K562 (cell line): ENCODE data around the gene DIO3.

ENCODE experiments used
- ARID1B ChIP-seq: fragments of 450-650 bp; IDR thresholded peaks from 2 replicates; pipeline ENCODE4 v1.6.1; 2016; ENCODE audit warnings: antibody characterized with exemption, mild to moderate bottlenecking, inconsistent platforms
- CBFA2T2 ChIP-seq: fragments of 450-650 bp; conservative IDR thresholded peaks from 2 replicates; pipeline ENCODE4 v1.6.1; 2017; ENCODE audit warnings: mild to moderate bottlenecking
- CREM ChIP-seq: IDR thresholded peaks from 2 replicates; pipeline ENCODE4 v1.6.1; 2014; ENCODE audit warnings: antibody characterized with exemption, low read depth
- HDGF ChIP-seq: fragments of 450-650 bp; IDR thresholded peaks from 2 replicates; pipeline ENCODE4 v1.6.1; 2016
- NFATC3 ChIP-seq: fragments of 450-650 bp; IDR thresholded peaks from 2 replicates; pipeline ENCODE4 v1.6.1; 2017; ENCODE audit warnings: mild to moderate bottlenecking
- POU5F1 ChIP-seq: fragments of 150-350 bp; IDR thresholded peaks from 2 replicates; pipeline ENCODE4 v1.6.1; 2014; ENCODE audit warnings: borderline replicate concordance, low read length, low read depth, mild to moderate bottlenecking; ENCODE audit not compliant: partially characterized antibody
- SP2 ChIP-seq: IDR thresholded peaks from 2 replicates; pipeline ENCODE4 v1.6.1; 2011; ENCODE audit warnings: mild to moderate bottlenecking, low read depth, low read length, moderate library complexity; ENCODE audit not compliant: poor library complexity, severe bottlenecking; ENCODE audit errors: extremely low read depth
- TRIM24 ChIP-seq, 2 experiments: fragments of 450-650 bp; IDR thresholded peaks; 2 replicates each; pipeline ENCODE4 v1.6.1; 2016
- YY1 ChIP-seq, 3 experiments: IDR thresholded peaks; 2 replicates each; pipeline ENCODE4 v1.6.1; 2011; ENCODE audit warnings: low read length in 2 of 3, mild to moderate bottlenecking in 2 of 3, moderate library complexity in 2 of 3, borderline replicate concordance in 1 of 3, control low read depth in 1 of 3, low read depth in 1 of 3; ENCODE audit not compliant: insufficient read depth in 3 of 3, insufficient replicate concordance in 2 of 3, control insufficient read depth in 1 of 3, insufficient read length in 1 of 3; ENCODE audit errors: extremely low read depth in 1 of 3
- ZNF780A ChIP-seq: fragments of 250-450 bp; sonication (Bioruptor Pico); IDR thresholded peaks from 2 replicates; pipeline ENCODE4 v1.5.0; 2021; ENCODE audit warnings: mild to moderate bottlenecking
- TF ChIP-seq, protein P1 (sequence below), 3 experiments: IDR thresholded peaks in 2 of 3; conservative IDR thresholded peaks in 1 of 3; 2 replicates each; pipeline ENCODE4 v1.5.1; 2011 to 2012; ENCODE audit warnings: low read length in 3 of 3, mild to moderate bottlenecking in 3 of 3, control low read depth in 2 of 3, improper control_type of control experiment in 1 of 3, inconsistent platforms in 1 of 3, low read depth in 1 of 3, mixed read lengths in 1 of 3, moderate library complexity in 1 of 3; ENCODE audit not compliant: insufficient read depth in 2 of 3

DNA sequence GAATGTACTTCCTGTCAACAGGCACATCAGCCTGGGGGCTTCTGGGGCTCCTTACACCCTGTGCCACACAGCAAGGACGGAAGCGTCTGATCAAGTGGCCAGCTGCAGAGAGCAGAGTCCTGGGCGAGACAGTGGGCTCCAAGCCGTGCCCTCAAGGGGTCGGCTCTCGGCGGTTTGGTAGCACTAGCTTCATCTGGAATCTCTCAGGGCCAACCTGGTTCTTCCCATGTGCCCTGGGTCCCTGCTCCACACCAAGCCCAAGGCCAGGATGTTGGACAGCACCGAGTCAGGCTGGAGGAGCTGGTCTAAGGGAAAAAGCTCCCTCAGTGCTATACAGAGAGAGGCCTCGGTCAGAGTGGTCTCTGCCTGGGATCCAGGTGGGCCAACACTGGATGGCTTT is 20.5 kb downstream of the DIO3 start:
- TF ChIP-seq, protein P1, sequence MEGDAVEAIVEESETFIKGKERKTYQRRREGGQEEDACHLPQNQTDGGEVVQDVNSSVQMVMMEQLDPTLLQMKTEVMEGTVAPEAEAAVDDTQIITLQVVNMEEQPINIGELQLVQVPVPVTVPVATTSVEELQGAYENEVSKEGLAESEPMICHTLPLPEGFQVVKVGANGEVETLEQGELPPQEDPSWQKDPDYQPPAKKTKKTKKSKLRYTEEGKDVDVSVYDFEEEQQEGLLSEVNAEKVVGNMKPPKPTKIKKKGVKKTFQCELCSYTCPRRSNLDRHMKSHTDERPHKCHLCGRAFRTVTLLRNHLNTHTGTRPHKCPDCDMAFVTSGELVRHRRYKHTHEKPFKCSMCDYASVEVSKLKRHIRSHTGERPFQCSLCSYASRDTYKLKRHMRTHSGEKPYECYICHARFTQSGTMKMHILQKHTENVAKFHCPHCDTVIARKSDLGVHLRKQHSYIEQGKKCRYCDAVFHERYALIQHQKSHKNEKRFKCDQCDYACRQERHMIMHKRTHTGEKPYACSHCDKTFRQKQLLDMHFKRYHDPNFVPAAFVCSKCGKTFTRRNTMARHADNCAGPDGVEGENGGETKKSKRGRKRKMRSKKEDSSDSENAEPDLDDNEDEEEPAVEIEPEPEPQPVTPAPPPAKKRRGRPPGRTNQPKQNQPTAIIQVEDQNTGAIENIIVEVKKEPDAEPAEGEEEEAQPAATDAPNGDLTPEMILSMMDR (IDR thresholded peaks at IDR 0.05 in 2 of 3, conservative IDR thresholded peaks at IDR 0.05 in 1 of 3; ENCODE audit: insufficient read depth in 2 of 3, low read depth in 1 of 3, low read length in 3 of 3): no peak
- TF ChIP-seq TRIM24 (IDR thresholded peaks at IDR 0.05): no peak
- no peak for TF ChIP-seq POU5F1
- TF ChIP-seq YY1 (IDR thresholded peaks at IDR 0.05; ENCODE audit: borderline replicate concordance in 1 of 3, control insufficient read depth in 1 of 3, extremely low read depth in 1 of 3, insufficient read depth in 3 of 3, insufficient read length in 1 of 3, insufficient replicate concordance in 2 of 3, low read depth in 1 of 3, low read length in 2 of 3): no peak
- no peak for TF ChIP-seq CREM
- no peak for TF ChIP-seq ARID1B
- no peak for TF ChIP-seq ZNF780A
- TF ChIP-seq NFATC3: no peak
- TF ChIP-seq SP2: no peak
- no peak for TF ChIP-seq HDGF
- no peak for TF ChIP-seq CBFA2T2
